Activated CD4-positive, CD25-positive, alpha-beta regulatory T cell (primary cell): Measurements from ENCODE around the gene SENP1.
"Not testable (repeated sequence)": the region's sequence is repeated elsewhere in the genome, so short reads cannot be mapped to it uniquely, and the experiment has no call there.

Experiments used
- DNase-seq, 4 experiments: peaks; one replicate each; lab custom pipeline; 2025; lab: John Stamatoyannopoulos, UW

The SENP1 gene

DNA sequence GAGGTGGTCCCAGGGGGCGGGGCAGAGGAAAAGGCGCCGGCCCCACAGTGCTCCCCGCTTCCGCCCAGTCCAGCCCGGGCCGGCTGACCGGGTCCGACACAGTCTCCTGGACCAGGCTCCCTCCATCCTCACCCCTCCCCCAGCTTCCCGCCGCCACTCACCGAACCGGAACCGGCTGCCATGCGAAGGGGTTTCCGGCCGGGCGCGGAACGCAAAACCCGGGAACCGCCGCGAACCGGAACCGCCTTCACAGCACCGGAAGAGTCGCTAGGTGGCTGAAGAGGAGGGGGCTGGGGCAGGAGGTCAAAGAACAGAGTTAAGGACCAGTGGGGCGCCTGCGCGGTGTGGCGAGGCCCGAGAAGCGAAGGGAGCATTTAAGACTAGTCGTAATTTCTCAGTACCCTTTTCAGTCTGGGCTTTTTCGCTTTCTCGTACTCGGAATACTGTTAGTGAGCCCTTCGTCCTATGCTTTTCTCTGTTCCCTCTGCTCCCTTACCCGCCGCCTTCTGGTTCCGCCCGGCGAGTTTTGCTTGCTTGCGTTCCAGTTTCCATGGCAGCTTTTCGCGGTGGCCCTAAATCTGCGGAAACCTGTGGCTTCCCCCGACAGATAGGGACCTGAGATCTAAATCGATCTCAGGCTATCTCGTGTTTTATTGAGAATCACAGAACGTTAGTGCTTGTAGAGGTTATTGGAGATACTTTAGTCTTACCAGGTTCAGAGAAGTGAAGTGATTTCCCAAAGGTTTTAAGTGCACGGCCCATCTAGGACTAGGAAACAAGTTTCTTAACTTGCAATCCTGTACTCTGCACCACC, at the start of gene SENP1:
Gene SENP1, minus strand, starts transcription at position 213 of the 814 bp plus-strand sequence. CDS start 4,607 bp downstream, outside the sequence.
- peak; percentile 77 to 81 (median 79) for DNase-seq

DNA sequence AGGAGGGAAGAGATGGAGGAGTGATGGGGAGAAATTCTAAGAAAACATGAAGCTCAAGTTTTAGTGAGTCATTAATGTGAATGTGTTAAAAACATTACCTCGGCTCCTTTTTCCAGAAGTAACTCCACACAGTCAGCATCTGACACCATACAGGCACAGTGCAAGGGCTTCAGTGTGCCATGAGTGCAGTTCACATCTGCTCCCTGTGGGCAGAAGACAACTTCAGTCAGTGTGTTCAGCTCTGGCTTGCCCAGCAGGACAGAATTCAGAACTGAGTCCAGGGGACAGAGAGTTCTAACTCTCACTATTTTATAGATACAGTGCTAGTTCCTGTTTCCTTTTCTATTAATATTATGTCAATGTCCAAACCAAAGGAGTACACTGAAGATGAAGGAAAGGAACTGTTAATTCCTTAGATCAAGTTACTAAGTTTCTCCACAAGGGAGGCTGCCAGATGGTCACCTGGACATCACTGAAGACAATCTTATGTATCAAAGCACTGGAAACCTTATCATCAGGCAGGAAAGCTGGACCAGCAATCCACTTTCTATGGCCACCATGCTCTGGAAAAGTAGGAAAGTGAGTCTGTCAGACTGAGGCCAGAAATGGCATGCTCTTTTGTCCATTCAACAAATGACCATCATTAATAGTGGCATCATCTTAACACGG, 45.4 kb upstream of the SENP1 start:
- DNase-seq, result no peak

DNA sequence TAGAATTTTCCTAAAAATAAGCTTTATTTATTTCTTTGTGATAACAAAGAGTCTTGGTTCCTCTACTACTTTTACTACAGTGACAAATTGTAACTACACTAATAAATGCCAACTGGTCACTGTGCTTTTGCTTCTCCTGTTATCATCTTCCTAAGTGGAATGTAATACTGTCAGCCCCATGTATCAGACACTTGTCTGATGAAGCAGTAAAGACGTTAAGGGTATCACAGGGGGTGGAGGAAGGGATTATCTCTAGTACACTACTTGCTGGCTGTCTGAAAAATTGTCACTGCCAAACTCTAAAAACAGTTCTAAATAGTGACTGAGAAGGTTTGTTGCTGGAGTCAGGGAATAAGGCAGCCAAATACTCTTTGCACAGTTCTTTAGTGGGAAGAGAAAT, 40.1 kb upstream of the SENP1 start:
- DNase-seq, result no peak

DNA sequence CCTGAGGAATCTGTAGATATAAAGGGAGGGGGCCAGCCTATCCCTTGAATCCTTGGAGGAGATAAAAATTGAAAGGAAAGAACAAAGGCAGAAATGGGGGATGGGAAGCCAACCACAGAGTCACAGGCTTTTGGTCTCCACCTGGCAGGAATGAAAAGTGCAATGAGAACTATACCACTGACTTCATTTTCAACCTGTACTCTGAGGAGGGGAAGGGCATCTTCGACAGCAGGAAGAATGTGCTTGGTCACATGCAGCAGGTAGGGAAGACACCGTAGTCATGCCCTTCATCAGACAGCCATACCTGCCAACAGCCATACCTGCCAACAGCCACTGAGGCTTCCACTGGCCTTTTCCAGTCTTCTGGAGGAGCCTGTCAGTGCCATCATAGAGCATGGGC, 38.0 kb upstream of the SENP1 start:
- DNase-seq, result no peak

DNA sequence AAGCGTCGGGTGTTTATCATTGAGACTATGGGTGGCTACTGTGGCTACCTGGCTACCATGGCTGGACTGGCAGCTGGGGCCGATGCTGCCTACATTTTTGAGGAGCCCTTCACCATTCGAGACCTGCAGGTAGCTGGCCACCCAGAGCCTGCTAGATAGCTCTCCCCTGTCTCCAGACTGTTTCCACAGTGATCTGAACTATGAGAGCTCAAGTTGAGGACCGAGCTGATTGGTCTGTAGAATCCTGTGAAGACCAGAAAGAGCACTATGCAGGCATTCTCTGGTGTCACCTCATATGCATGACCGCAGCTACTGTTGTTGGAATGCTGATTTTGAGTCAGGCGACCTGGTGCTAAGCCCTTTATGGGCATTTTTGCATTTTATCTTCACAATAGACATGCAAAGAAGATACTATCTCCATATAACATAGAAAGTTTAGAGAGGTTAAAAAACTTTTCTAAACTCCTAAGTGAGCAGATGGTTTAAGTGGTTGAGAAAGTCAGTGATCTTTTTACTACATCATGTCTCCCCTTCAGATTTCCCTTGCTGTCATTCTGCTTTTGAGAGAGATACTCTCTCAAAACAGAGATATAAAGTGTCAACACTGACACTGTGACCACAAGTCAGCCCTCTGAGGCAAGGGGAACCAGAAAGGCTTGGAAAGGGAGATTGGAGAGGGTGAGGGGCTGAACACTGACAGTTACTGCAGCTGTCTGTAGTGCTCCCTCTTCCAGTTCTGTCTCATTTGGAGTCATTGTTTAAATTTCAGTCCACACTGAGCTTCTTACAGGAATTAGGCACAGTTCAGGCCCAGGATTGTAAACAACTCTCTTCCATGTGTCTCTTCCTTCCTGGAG, 37.2 kb upstream of the SENP1 start:
- no peak for DNase-seq

DNA sequence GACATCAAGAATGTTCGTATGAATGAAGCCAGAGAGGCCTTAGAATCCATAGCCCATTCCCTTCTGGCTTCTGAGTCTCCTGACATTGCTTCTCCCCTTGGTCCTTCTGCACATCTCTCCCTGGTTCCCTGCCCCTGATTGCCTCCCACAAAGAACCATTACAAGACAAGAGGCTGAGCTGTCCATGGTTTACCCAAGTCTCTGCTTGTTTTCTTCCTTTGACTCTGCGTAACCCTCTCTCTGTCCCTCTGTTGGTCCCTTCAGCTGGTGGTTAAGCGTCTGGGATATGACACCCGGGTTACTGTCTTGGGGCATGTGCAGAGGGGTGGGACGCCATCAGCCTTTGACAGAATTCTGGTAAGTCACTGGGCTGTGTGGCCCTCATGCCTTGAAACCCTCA, 29.1 kb upstream of the SENP1 start:
- DNase-seq, result no peak

DNA sequence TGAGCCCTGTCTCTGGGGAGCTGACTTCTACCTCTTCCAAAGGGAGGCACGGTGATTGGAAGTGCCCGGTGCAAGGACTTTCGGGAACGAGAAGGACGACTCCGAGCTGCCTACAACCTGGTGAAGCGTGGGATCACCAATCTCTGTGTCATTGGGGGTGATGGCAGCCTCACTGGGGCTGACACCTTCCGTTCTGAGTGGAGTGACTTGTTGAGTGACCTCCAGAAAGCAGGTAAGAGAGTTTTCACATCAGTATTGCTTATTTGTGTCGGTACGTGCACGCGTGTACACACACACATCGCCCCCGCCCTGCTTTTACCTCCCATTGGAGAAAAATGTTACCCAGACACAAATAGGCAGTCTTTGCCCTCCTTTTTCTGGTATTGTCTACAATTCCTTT, 26.9 kb upstream of the SENP1 start:
- no peak for DNase-seq

DNA sequence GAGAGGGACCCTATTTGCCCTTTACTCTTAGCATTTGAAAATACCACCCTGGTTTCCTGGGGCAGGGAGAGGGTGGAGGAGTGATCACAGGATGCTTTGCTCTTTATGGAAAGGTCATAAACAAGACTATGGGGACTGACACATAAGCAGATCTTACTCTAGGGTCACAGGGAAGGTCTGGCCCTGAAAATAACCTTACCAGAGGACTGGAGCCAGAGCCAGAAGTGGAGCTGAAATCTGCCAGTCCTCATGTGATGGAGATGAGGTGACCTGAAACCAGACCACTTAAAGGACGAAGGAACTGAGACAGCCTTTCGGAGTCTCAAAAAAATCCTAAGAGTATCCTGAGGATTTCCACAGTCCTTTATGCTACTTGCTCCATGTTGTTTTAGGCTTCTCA, 25.6 kb upstream of the SENP1 start:
- no peak for DNase-seq

DNA sequence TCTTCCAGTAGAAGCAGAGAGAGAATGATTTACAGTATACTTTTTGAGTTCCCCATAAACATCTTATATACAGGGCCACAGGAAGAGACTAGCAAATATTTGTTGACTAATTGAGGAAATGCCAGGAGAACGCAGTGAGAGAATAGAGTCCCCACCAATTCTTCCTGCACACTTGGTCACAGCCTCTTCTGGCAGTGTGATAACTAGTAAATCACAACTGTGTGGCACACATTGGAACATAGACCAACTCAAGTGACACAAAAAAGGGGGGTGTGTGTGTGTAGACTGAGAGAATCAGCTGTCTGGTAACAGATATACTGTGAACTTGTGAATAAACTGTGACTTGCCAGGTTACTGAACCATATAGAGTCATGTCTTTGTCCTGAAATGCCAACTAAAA, 23.5 kb upstream of the SENP1 start:
- DNase-seq, result no peak

DNA sequence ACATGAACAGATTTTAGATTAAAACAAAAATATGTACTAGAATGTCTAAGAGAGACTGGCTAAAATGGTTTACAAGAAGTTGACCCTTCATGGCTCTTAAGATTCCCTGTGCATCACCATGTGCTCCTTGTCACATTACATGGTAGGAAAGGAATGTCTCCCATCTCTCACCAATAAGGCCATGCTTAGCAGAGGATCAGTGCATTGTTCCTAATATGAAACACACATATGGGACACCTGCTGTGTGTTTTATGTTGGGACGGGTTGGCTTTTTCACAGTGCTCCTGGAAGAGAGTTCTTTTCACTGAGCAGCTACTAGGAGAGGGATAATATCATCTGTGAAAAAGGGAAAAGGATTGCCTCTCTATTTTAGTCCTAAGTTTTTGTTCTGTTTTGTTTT, 22.9 kb upstream of the SENP1 start:
- DNase-seq, result no peak

DNA sequence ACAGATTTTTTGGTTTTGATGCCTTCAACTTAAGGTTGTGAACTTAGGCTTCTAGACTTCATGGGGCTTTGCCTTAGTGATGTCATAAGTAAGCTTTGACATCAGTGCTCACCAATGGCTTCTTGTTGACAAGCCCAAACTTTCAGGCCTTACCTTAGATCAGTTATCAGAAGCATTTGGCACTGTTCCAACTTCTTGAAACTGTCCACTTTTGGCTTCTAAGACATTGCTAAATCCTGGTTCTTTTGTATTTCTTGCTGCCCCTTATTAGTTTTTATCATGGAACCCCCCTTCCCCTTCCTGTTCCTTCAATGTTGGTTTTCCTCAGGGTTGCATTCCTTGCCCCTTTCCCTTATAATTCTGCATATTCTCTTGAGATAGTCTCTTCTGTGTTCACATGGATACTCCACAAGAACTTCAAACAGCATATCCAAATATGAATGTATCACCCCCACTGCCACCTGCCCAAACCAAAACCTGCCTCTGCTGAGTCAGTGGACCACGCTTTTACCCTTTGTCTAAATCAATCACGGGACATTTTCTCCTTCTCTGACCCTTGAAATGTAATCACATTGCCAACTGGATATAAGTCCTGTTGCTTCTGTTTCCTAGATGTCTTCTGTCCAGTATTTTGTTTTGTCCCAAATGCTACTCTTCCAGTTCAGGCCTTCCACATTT, 21.2 kb upstream of the SENP1 start:
- no peak for DNase-seq

DNA sequence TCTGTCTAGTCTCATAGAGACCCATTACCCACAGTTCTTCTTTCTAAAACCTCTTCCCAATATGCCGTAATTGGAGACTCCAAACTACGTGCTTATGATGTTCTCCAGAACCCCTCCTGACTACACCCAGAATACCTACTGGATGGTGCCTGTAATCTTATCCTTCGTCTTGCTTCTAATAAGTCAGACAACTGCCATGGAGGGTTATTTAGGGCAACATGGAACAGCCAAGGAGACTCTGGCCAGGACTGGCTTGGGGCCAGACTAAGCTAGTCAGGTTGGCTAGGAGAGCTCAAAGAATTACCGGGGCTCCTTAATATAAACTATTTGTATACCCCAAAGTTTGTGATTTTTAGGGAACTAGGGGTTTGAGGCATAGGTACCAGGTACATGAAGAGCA, 20.1 kb upstream of the SENP1 start:
- DNase-seq, result no peak

DNA sequence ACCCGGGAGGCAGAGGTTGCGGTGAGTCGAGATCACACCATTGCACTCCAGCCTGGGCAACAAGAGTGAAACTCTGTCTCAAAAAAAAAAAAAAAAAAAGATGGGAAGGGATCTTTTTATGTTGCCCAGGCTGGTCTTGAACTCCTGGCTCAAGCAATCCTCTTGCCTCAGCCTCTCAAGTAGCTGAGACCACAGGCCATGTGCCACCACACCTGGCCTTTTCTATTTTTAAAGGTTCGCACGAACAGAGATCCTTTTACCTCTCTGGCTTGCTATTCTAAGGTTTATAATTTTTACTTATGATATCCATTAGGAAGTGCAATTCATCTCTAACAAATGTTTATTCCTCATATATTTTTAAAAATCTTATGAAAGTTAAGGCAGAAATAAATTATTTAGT, 19.7 kb upstream of the SENP1 start:
- DNase-seq, result not testable (repeated sequence)

DNA sequence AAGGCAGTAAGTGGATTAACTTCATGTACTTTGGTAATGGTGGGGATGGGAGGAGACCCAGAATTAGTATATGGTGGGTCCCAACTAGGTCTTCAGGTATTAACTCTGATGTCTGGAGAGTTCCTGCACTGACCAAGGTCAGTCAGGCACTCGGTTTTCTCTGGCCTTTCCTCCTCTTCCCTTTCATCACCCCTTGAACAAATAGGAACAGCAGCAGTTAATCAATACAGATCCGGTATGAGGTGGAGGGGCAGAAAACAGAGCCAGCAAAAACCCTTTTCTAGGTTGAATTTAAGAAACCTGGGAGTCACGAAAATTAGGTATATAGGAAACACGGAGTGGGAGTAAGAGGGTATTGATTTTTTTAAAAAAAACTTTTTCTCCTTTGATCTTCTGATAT, 17.3 kb upstream of the SENP1 start:
- DNase-seq, result no peak

DNA sequence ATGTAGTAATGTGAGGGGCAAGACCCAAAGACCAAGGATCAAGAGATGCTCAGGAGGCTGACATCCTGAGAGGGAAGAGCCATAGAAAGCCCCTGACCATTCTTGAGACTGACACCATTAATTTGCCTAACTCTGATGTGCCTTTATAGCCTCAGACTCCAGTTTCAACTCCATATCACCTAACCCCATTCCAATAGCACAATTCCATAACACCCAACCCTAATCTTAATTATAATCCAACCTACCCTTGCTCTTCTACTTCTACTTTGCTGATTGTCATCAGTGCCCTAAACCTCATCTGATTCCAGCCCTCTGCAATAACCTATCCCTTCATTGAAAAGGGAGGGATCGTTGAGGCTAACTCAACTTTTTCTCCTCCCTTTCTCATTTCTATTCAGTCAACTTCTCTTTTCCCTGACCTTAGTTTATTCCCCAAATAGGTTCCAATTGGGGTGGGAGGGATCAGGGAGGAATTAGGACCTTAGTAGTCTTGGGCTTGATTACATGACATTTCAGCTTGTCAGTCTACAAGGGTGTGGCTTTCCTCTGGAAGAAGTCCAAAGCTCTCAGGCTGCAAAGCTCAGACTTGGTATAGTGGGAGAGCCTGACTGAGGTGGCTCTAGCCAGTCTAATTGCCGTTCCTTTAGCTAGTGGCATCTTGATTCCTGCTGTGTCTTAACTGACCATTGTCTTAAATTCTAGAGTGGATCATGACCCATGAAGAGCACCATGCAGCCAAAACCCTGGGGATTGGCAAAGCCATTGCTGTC, 16.4 kb upstream of the SENP1 start:
- no peak for DNase-seq

DNA sequence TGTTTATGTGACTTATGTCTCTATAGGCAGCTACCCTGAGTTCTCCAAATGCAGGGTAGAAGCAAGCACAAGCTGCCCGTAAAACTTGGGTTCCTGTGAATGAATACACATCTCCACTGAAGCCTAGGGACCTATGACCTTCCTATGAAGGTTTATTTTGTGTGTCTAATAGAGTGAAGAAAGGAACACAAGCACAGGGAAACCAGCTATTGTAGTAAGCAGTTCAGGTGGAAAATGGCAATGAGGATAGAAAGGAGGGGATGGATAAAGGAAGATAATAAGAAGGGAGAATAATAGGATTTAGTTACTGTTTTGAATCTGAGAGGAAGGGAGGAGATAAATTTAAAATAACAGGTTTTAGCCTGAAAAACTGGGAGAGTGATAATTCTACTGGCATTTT, 15.6 kb upstream of the SENP1 start:
- DNase-seq, result no peak

DNA sequence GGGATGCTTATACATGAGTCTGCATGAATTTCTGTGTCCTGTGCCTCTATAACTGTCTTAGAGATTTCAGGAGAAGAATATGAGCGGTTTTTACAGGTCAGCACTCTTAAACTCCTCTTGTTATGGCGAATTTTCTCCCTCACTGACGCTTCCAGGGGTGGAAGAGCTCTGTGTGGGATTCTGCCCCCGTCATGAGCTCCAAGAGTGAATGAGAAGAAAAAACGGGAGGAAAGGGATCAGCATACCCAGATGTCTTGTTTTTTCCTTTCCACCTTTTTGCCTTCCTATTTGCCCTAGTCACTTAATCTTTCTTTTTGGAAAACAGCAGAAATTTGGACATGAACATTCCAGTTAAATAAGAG, 13.9 kb upstream of the SENP1 start:
- DNase-seq, result no peak

DNA sequence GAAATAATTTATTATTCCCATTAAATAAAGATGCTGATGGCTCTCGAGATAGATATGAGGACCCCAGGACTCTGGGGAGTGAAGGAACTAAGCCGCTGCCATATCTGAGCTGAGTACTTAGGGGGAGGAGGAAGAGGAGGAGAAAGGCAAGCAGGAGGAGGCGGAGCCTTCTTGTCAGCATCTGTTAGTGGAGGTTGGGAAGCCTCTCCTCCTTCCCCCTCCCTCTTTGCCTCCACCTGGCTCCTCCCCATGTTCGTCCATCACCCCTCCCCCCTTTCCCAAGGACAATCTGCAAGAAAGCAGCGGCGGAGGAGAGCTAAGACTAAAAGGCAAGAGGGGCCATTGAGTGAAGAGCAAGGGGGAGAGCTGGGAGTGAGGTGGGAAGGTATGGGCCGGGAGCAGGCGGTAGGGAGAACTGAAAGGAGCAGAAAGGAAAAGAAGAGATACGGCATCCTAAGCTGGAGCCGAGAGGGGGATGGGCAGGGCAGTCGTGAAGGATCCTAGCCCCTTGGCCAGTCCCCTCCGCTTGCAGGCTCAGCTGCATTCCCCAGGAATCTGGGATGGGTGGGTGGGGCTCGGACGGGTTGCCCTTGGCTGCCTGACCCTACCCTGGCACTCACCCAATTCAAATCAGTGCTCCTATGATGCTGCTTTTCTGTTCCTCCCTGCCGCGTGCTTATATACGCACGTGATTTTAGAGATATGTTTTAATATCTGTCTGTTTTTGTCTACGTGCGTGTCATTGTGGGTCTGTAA, 13.4 kb upstream of the SENP1 start, which contains the start of gene PFKM:
Gene PFKM, plus strand, starts transcription at position 287 of the 756 bp plus-strand sequence. CDS start 3,411 bp downstream, outside the sequence.
- peak; percentile 12 to 35 (median 22) for DNase-seq

DNA sequence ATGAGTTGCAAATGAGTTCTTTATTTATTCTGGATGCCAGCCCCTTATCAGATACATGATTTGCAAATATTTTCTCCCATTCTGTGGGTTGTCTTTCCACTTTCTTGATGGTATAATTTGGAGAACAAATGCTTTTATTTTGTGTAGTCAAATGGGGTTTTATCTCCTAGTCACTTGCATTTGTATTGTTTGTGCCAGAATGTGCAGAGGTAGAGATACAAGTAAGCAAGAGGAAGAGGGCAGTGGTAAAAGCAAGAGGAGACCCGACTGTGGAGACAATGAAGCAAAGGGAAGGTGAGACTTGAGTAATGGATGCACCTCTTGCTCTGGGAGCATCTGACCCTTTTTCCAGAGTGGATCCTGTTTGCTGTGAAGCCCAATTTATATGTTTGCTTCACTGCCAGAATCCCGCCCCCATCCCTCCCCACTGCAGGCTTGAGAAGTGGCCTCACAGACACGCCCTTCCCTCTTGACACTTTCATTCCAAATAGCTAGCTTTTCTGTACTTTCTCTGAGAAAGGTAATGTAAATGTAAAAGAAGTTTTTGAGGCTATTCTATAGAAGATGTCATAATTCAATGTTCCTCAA, 12.5 kb upstream of the SENP1 start:
- DNase-seq, result no peak

DNA sequence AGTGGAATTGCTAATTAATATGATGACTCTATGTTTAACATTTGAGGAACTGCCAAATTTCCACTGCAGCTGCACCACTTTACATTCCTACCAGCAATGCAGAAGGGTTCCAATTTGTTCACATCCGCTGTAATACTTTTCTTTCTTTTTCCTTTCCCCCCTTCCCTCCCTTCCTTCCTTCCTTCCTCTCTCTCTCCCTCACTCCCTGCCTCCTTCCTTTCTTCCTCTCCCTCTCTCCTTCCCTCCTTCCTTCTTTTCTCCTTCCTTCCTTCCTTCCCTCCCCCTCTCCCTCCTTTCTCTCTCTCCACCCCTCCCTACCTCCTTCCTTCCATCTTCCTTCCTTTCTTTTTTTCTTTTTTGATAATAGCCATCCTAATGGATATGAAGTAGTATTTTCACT, 10.1 kb upstream of the SENP1 start:
- no peak for DNase-seq
